Left ventricle myocardium inferior (tissue), 1 donor: Measurements from ENCODE around the gene THSD7B. TPM values are rescaled to one million over a fixed set of nuclear protein-coding genes. Genes with fewer than 3 reads are reported as not detected.

Experiments used
- DNase-seq: peaks from one replicate; pipeline ENCODE4 v3.0.0-alpha.2; 2020
- H3K27ac ChIP-seq: fragments of 200-600 bp; replicated peaks from 2 replicates; pipeline ENCODE4 v1.8.0; 2021
- H3K27me3 ChIP-seq: fragments of 200-600 bp; 2 replicates; pipeline ENCODE4 v1.8.0; 2021; ENCODE audit warnings: low read depth
- H3K36me3 ChIP-seq: fragments of 200-600 bp; 2 replicates; pipeline ENCODE4 v1.8.0; 2021
- H3K4me1 ChIP-seq: fragments of 200-600 bp; 2 replicates; pipeline ENCODE4 v1.8.0; 2021
- H3K4me3 ChIP-seq: fragments of 200-600 bp; 2 replicates; pipeline ENCODE4 v1.8.0; 2021; ENCODE audit warnings: mild to moderate bottlenecking, moderate library complexity
- H3K9me3 ChIP-seq: fragments of 200-600 bp; replicated peaks from 2 replicates; pipeline ENCODE4 v1.8.0; 2021
- intact Hi-C: fragments of 100-400 bp; cut with micrococcal nuclease; formaldehyde crosslinking; loops from one replicate; pipeline ENCODE4 v1.11.0; 2022
- total RNA-seq: library from RNA; stranded (reverse); fragmentation: NEBNext Ultra II Directional; extraction: Animal tissue kit (Norgen Biotek cat#: 25700); gene quantifications from one replicate; pipeline ENCODE4 v1.2.1, GENCODE V29; 2021
- TF ChIP-seq, protein P1 (sequence below): fragments of 200-600 bp; IDR thresholded peaks from 2 replicates; pipeline ENCODE4 v1.8.0; 2021; ENCODE audit warnings: antibody characterized with exemption, mild to moderate bottlenecking, borderline replicate concordance
- donor health status: DM: no; HTN: yes; CAD: no; lungs with severe emphysema.

The THSD7B gene
- total RNA-seq, 1 donor from 2014 or later = 0.22 TPM

DNA sequence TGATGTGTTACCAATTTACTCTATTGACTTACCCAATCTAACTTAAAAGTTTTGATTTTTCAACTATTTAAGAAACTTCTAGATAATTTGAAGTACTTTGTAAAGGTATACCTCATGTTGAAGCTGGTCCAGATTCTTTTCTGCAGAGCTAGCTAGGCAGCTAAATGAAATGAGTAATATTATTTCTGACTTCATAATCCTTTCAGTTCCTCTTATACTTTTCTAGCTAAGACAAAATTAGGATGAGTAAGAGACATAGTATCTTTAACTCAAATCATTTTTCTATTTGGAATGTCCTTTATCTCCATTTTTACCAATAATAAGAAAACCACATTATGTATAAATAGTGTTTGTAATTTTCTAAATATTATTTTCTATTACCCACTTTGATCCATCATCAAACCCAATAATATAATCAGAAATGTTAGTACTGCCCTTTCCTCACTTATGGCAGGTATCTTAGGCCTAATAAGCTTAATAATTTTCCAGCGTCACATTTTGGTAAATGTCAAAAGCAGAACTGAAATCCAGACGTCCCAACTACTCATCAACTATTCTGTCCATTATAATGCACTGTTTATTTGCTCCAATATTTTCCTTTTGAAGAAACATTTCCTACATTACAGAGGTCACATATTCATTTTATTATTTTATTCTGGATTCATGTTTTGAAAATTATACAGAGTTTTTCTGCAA lies 456.6 kb downstream of the THSD7B start:
- H3K27ac ChIP-seq = no peak overlapping the region
- no peaks in the 10 kb centered on the region for H3K4me1 ChIP-seq
- H3K9me3 ChIP-seq = no peaks in the 10 kb centered on the region
- DNase-seq = no peak
- intact Hi-C loops = no loop called here
- H3K4me3 ChIP-seq = no peak overlapping the region
- TF ChIP-seq, protein P1, sequence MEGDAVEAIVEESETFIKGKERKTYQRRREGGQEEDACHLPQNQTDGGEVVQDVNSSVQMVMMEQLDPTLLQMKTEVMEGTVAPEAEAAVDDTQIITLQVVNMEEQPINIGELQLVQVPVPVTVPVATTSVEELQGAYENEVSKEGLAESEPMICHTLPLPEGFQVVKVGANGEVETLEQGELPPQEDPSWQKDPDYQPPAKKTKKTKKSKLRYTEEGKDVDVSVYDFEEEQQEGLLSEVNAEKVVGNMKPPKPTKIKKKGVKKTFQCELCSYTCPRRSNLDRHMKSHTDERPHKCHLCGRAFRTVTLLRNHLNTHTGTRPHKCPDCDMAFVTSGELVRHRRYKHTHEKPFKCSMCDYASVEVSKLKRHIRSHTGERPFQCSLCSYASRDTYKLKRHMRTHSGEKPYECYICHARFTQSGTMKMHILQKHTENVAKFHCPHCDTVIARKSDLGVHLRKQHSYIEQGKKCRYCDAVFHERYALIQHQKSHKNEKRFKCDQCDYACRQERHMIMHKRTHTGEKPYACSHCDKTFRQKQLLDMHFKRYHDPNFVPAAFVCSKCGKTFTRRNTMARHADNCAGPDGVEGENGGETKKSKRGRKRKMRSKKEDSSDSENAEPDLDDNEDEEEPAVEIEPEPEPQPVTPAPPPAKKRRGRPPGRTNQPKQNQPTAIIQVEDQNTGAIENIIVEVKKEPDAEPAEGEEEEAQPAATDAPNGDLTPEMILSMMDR = no peak
- H3K27me3 ChIP-seq = no peaks in the 10 kb centered on the region
- no peaks in the 10 kb centered on the region for H3K36me3 ChIP-seq

DNA sequence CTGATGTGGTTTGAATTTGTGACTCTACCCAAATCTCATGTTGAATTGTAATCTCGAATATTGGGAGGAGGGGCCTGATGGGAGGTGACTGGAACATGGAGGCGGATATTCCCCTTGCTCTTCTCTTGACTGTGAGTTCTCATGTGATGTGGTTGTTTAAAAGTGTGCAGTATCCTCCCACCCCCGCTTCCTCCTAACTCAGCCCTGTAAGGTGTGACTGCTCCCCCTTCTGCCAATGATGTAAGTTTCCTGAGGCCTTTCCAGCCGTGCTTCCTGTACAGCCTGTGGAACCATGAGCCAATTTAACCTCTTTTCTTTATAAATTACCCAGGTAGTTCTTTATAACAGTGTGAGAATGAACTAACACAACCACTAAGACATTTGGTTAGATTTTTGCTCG lies 458.4 kb downstream of the THSD7B start:
- H3K4me1 ChIP-seq = no peaks in the 10 kb centered on the region
- H3K27ac ChIP-seq = no peak overlapping the region
- no peaks in the 10 kb centered on the region for H3K36me3 ChIP-seq
- no peak overlapping the region for H3K4me3 ChIP-seq
- intact Hi-C loops = no loop called here
- DNase-seq = no peak
- TF ChIP-seq, protein P1 = no peak
- no peaks in the 10 kb centered on the region for H3K9me3 ChIP-seq
- no peaks in the 10 kb centered on the region for H3K27me3 ChIP-seq

DNA sequence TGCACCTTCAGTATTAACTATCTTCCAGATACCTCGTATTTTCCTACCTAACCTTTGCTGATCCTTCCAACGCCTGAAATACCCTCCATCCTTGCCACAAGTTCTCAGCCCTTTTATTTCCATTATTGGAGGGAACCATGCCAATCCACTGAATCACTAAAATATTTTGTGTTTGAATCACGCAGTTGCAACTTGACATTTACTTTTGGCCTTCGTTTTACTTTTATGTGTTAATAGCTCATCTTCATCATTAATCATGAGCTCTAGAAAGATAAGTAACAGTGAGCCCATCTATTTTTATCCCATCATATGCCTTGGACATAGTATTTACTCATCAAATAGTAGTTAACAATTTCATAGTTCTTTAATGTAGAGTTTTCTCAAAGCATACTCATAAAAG lies 463.2 kb downstream of the THSD7B start:
- no peaks in the 10 kb centered on the region for H3K27me3 ChIP-seq
- no peaks in the 10 kb centered on the region for H3K4me1 ChIP-seq
- no peak overlapping the region for H3K27ac ChIP-seq
- H3K36me3 ChIP-seq = no peaks in the 10 kb centered on the region
- no peaks in the 10 kb centered on the region for H3K9me3 ChIP-seq
- TF ChIP-seq, protein P1 = no peak
- H3K4me3 ChIP-seq = no peak overlapping the region
- intact Hi-C loops = no loop called here
- no peak for DNase-seq

DNA sequence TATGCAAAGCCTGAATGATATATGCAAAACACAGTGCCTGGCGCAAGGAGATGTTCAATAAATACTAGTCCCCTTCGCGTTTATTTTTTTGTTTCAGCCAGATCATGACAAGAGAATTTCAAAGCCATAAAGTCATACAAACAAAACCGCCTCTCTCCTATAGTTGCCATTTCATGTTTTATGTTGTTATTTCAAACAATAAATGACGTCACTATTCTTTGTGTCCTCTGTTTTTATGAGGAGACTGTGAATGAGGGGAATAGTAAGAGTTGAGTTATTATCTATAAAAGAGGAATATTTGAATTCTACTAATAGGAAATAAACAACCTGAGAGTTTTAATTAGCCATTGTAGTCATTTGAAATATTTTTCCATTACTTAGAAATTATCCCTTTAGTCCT lies 464.5 kb downstream of the THSD7B start:
- TF ChIP-seq, protein P1 = no peak
- Histone ChIP-seq H3K4me3 (no peak overlapping the region), H3K4me1 (no peaks in the 10 kb centered on the region), H3K27me3 (no peaks in the 10 kb centered on the region), H3K9me3 (no peaks in the 10 kb centered on the region), H3K27ac (no peak overlapping the region), H3K36me3 (no peaks in the 10 kb centered on the region)
- intact Hi-C loops = no loop called here
- no peak for DNase-seq

DNA sequence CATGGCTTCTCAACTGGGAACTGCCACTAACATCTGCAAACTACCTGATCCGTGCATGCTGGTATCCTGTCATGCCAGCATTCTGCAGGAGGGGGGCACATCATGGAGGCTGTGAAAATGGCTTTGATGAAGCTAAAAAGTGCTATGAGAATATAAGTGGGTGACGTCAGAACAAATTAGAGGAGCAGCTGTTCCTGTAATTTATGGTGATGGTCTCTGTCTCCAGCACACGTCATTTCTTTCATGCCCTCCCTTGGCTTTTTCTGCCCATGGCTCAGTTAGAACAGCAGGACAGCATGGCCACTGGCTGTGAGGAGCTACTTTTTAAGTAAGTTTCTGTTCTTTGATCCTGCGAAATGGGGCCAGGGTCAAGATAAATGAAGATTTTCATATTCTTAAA lies 466.3 kb downstream of the THSD7B start:
- Histone ChIP-seq H3K36me3 (no peaks in the 10 kb centered on the region), H3K4me1 (no peaks in the 10 kb centered on the region), H3K27ac (no peak overlapping the region), H3K4me3 (no peak overlapping the region), H3K9me3 (no peaks in the 10 kb centered on the region), H3K27me3 (no peaks in the 10 kb centered on the region)
- TF ChIP-seq, protein P1 = no peak
- intact Hi-C loops = no loop called here
- no peak for DNase-seq
